ENCODE results near the gene HECW1.

The HECW1 gene

DNA sequence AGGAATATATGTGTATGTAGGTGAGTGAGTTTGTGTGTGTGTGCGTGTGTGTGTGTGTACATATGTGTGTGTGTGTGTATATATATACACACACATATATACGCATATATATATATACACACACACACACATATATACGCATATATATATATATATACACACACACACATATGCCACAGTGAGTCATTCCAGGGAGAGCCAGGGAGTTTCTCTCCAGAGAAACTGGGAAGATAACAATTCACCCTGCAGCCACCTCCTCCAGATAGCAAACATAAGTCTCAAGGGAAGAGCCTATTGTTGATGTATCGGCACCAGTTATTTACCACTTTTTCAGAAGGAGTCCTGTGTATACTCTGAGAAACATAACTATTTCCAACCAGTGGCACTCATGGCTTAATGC is 368.1 kb downstream of the HECW1 start:
- H3K27ac ChIP-seq (ENCODE audit: extremely low read depth, low read depth, low read length), result no peak overlapping the region
- no peak for TF ChIP-seq ZNF202 (tag by site-specific recombination; IDR thresholded peaks at IDR 0.05; ENCODE audit: borderline replicate concordance)
- no peak for TF ChIP-seq ZBTB6 (tag by site-specific recombination; IDR thresholded peaks at IDR 0.05)
- TF ChIP-seq FEZF1 (tag by site-specific recombination; IDR thresholded peaks at IDR 0.05), result no peak
- TF ChIP-seq KLF16 (tag by site-specific recombination; IDR thresholded peaks at IDR 0.05), result no peak
- TF ChIP-seq ZNF292 (tag by site-specific recombination; IDR thresholded peaks at IDR 0.05; ENCODE audit: borderline replicate concordance, low read depth), result no peak
- no peak for TF ChIP-seq ZNF211 (tag by site-specific recombination; IDR thresholded peaks at IDR 0.05; ENCODE audit: low read depth)
- TF ChIP-seq, protein P1, sequence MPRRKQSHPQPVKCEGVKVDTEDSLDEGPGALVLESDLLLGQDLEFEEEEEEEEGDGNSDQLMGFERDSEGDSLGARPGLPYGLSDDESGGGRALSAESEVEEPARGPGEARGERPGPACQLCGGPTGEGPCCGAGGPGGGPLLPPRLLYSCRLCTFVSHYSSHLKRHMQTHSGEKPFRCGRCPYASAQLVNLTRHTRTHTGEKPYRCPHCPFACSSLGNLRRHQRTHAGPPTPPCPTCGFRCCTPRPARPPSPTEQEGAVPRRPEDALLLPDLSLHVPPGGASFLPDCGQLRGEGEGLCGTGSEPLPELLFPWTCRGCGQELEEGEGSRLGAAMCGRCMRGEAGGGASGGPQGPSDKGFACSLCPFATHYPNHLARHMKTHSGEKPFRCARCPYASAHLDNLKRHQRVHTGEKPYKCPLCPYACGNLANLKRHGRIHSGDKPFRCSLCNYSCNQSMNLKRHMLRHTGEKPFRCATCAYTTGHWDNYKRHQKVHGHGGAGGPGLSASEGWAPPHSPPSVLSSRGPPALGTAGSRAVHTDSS (tag by site-specific recombination; IDR thresholded peaks at IDR 0.05), result no peak
- TF ChIP-seq, protein P2, sequence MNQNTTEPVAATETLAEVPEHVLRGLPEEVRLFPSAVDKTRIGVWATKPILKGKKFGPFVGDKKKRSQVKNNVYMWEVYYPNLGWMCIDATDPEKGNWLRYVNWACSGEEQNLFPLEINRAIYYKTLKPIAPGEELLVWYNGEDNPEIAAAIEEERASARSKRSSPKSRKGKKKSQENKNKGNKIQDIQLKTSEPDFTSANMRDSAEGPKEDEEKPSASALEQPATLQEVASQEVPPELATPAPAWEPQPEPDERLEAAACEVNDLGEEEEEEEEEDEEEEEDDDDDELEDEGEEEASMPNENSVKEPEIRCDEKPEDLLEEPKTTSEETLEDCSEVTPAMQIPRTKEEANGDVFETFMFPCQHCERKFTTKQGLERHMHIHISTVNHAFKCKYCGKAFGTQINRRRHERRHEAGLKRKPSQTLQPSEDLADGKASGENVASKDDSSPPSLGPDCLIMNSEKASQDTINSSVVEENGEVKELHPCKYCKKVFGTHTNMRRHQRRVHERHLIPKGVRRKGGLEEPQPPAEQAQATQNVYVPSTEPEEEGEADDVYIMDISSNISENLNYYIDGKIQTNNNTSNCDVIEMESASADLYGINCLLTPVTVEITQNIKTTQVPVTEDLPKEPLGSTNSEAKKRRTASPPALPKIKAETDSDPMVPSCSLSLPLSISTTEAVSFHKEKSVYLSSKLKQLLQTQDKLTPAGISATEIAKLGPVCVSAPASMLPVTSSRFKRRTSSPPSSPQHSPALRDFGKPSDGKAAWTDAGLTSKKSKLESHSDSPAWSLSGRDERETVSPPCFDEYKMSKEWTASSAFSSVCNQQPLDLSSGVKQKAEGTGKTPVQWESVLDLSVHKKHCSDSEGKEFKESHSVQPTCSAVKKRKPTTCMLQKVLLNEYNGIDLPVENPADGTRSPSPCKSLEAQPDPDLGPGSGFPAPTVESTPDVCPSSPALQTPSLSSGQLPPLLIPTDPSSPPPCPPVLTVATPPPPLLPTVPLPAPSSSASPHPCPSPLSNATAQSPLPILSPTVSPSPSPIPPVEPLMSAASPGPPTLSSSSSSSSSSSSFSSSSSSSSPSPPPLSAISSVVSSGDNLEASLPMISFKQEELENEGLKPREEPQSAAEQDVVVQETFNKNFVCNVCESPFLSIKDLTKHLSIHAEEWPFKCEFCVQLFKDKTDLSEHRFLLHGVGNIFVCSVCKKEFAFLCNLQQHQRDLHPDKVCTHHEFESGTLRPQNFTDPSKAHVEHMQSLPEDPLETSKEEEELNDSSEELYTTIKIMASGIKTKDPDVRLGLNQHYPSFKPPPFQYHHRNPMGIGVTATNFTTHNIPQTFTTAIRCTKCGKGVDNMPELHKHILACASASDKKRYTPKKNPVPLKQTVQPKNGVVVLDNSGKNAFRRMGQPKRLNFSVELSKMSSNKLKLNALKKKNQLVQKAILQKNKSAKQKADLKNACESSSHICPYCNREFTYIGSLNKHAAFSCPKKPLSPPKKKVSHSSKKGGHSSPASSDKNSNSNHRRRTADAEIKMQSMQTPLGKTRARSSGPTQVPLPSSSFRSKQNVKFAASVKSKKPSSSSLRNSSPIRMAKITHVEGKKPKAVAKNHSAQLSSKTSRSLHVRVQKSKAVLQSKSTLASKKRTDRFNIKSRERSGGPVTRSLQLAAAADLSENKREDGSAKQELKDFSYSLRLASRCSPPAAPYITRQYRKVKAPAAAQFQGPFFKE (tag by site-specific recombination; IDR thresholded peaks at IDR 0.05; ENCODE audit: borderline replicate concordance), result no peak
- TF ChIP-seq TSHZ1 (tag by site-specific recombination; IDR thresholded peaks at IDR 0.05; ENCODE audit: borderline replicate concordance), result no peak
- TF ChIP-seq ZBTB8A (tag by site-specific recombination; IDR thresholded peaks at IDR 0.05), result no peak
- TF ChIP-seq ZNF670 (tag by site-specific recombination; IDR thresholded peaks at IDR 0.05; ENCODE audit: low read depth), result no peak
- TF ChIP-seq ZNF121 (tag by site-specific recombination; IDR thresholded peaks at IDR 0.05), result no peak
- no peak for TF ChIP-seq SCRT2 (tag by site-specific recombination; IDR thresholded peaks at IDR 0.05)
- no peak for TF ChIP-seq ZSCAN18 (tag by site-specific recombination; IDR thresholded peaks at IDR 0.05)
- TF ChIP-seq ZNF701 (tag by site-specific recombination; IDR thresholded peaks at IDR 0.05), result no peak
- no peak for TF ChIP-seq ZNF266 (tag by site-specific recombination; IDR thresholded peaks at IDR 0.05; ENCODE audit: low read depth)
- no peak for TF ChIP-seq ZNF558 (tag by site-specific recombination; IDR thresholded peaks at IDR 0.05)
- ChIA-PET POLR2A (no interaction called here), CTCF (interaction anchor here (0.5 to 1.4 kb wide), 5 partner anchors 219 to 1414 kb away, joined by 3 read pairs; no protein-coding TSS in a partner anchor)
- no peaks in the 10 kb centered on the region for H3K4me1 ChIP-seq (ENCODE audit: control insufficient read depth, insufficient read depth, low read length)
- no peak overlapping the region for H3K4me3 ChIP-seq (ENCODE audit: low read depth, low read length)
- H3K9me3 ChIP-seq (ENCODE audit: control insufficient read depth, insufficient read depth, low read depth, low read length), result no peaks in the 10 kb centered on the region
- no peaks in the 10 kb centered on the region for H3K36me3 ChIP-seq (ENCODE audit: control insufficient read depth in 2 of 2, insufficient read depth in 1 of 2, low read length in 2 of 2)
